ENCODE results near the gene SCN4A.

The SCN4A gene

DNA sequence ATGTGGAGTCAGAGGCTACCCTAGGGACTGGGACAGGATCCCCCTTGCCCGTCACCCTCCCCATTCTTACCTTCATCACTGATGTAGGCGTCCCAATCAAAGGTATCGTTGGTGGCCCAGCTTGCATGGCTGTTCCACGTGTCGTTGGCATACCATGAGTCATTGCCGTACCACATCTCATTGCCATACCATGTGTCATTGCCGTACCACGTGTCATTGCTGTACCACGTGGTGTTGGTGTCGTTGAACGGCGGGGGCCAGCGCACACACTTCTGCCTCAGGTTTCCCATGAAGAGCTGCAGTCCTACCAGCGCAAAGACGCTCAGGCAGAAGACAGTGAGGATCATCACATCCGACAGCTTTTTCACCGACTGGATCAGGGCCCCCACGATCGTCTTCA is 4.8 kb downstream of the SCN4A start:
- Histone ChIP-seq H3K9ac (ENCODE audit: insufficient read length, low read depth) (no peak overlapping the region), H3K4me1 (ENCODE audit: insufficient read depth, insufficient read length) (peaks cover 5% of the 10 kb centered on the region), H3K27me3 (ENCODE audit: insufficient read depth, insufficient read length) (no peaks in the 10 kb centered on the region), H3K4me3 (ENCODE audit: insufficient read length, low read depth) (no peak overlapping the region), H3K36me3 (ENCODE audit: insufficient read depth, insufficient read length, low read length) (no peaks in the 10 kb centered on the region), H3K9me3 (ENCODE audit: insufficient read depth, low read length) (no peaks in the 10 kb centered on the region)
- DNase-seq (ENCODE audit: low read depth, low spot score): no peak
- TF ChIP-seq YY1 (IDR thresholded peaks at IDR 0.05; ENCODE audit: insufficient read depth, insufficient read length) (no peak), SUZ12 (IDR thresholded peaks at IDR 0.05; ENCODE audit: extremely low read depth, insufficient read depth, insufficient read length) (no peak), ZNF274 (IDR thresholded peaks at IDR 0.05; ENCODE audit: low read depth, low read length) (no peak)

DNA sequence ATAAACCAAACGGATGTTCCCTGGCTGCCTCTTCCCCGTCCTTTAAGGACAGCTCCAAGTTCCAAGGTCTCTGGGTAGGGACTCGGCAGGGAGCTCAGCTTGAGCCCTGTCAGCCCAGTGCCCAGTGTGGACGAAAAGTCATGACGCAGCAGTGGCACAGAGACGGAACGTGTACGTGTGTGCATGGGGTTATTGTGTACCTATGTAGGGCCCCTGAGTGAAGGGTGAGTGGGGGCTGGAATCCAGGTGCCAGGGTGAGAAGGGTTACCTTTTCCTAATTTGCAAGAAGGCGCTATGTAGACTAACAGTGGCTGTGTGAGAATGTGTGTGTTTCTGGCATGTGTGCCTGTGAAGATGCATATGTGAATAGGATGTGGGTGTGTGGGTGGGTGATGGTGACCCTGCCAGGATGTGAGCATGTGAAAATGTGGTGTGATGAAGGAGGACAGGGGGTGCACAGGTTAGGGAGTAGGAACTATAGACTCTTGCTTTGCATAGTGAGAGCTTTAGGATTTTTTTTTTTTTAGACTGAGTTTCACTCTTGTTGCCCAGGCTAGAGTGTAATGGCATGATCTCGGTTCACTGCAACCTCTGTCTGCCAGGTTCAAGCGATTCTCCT is 6.0 kb downstream of the SCN4A start:
- Histone ChIP-seq H3K4me1 (ENCODE audit: insufficient read depth, insufficient read length) (peaks cover 14% of the 10 kb centered on the region), H3K9me3 (ENCODE audit: insufficient read depth, low read length) (no peaks in the 10 kb centered on the region), H3K4me3 (ENCODE audit: insufficient read length, low read depth) (no peak overlapping the region), H3K27me3 (ENCODE audit: insufficient read depth, insufficient read length) (no peaks in the 10 kb centered on the region), H3K36me3 (ENCODE audit: insufficient read depth, insufficient read length, low read length) (no peaks in the 10 kb centered on the region), H3K9ac (ENCODE audit: insufficient read length, low read depth) (no peak overlapping the region)
- no peak for TF ChIP-seq ZNF274 (IDR thresholded peaks at IDR 0.05; ENCODE audit: low read depth, low read length)
- no peak for TF ChIP-seq SUZ12 (IDR thresholded peaks at IDR 0.05; ENCODE audit: extremely low read depth, insufficient read depth, insufficient read length)
- no peak for TF ChIP-seq YY1 (IDR thresholded peaks at IDR 0.05; ENCODE audit: insufficient read depth, insufficient read length)
- no peak for DNase-seq (ENCODE audit: low read depth, low spot score)

DNA sequence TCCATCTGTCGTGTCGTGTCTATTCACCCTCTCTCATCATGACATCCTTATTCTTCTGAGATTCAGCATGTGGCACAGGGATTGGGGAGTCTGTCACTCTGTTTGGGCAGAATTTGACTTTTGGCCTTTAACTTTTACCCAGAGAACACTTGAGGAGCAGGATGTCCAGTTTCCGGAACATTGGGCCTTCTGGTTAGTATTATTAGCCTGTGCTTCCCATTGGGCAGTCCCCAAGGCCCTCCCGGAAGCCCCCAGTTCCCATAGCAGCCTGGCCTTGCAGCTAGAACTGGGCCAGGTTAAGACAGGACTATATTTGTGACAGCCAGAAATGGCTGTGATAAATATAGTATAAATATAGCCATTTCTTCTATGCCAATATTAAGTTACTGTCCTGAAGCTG is 9.6 kb downstream of the SCN4A start:
- no peak for TF ChIP-seq SUZ12 (IDR thresholded peaks at IDR 0.05; ENCODE audit: extremely low read depth, insufficient read depth, insufficient read length)
- no peak for TF ChIP-seq YY1 (IDR thresholded peaks at IDR 0.05; ENCODE audit: insufficient read depth, insufficient read length)
- no peak for TF ChIP-seq ZNF274 (IDR thresholded peaks at IDR 0.05; ENCODE audit: low read depth, low read length)
- peaks cover 23% of the 10 kb centered on the region for H3K4me1 ChIP-seq (ENCODE audit: insufficient read depth, insufficient read length)
- no peaks in the 10 kb centered on the region for H3K9me3 ChIP-seq (ENCODE audit: insufficient read depth, low read length)
- no peak overlapping the region for H3K4me3 ChIP-seq (ENCODE audit: insufficient read length, low read depth)
- H3K27me3 ChIP-seq (ENCODE audit: insufficient read depth, insufficient read length): peaks cover 6% of the 10 kb centered on the region
- H3K9ac ChIP-seq (ENCODE audit: insufficient read length, low read depth): no peak overlapping the region
- DNase-seq (ENCODE audit: low read depth, low spot score): no peak
- no peaks in the 10 kb centered on the region for H3K36me3 ChIP-seq (ENCODE audit: insufficient read depth, insufficient read length, low read length)

DNA sequence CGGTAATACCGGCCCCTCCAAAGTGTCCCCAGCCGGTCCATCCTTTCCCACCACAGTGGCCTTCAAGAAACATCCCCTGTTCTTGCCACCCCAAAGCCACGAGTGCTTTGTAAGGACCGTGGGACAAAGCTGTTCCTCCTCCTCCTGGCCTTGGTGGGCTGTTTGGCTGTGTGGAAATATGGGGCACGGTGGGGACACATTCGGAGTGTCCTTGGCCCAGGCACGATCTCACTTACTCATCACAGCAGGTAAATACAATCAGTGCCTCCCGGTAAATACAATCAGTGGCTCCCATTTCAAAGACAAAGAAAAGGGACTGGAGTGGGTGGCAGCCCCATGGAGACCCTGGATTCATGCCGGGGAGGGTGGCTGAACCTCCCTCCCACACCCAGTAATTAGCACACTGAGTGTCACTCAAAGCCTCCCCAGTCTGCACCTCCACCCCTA is 10.4 kb downstream of the SCN4A start:
- TF ChIP-seq YY1 (IDR thresholded peaks at IDR 0.05; ENCODE audit: insufficient read depth, insufficient read length) (no peak), SUZ12 (IDR thresholded peaks at IDR 0.05; ENCODE audit: extremely low read depth, insufficient read depth, insufficient read length) (no peak), ZNF274 (IDR thresholded peaks at IDR 0.05; ENCODE audit: low read depth, low read length) (no peak)
- H3K9ac ChIP-seq (ENCODE audit: insufficient read length, low read depth): peak overlapping the region; percentile 74
- H3K4me1 ChIP-seq (ENCODE audit: insufficient read depth, insufficient read length): peaks cover 23% of the 10 kb centered on the region
- DNase-seq (ENCODE audit: low read depth, low spot score): no peak
- no peaks in the 10 kb centered on the region for H3K36me3 ChIP-seq (ENCODE audit: insufficient read depth, insufficient read length, low read length)
- no peaks in the 10 kb centered on the region for H3K9me3 ChIP-seq (ENCODE audit: insufficient read depth, low read length)
- H3K27me3 ChIP-seq (ENCODE audit: insufficient read depth, insufficient read length): peaks cover 6% of the 10 kb centered on the region
- no peak overlapping the region for H3K4me3 ChIP-seq (ENCODE audit: insufficient read length, low read depth)

DNA sequence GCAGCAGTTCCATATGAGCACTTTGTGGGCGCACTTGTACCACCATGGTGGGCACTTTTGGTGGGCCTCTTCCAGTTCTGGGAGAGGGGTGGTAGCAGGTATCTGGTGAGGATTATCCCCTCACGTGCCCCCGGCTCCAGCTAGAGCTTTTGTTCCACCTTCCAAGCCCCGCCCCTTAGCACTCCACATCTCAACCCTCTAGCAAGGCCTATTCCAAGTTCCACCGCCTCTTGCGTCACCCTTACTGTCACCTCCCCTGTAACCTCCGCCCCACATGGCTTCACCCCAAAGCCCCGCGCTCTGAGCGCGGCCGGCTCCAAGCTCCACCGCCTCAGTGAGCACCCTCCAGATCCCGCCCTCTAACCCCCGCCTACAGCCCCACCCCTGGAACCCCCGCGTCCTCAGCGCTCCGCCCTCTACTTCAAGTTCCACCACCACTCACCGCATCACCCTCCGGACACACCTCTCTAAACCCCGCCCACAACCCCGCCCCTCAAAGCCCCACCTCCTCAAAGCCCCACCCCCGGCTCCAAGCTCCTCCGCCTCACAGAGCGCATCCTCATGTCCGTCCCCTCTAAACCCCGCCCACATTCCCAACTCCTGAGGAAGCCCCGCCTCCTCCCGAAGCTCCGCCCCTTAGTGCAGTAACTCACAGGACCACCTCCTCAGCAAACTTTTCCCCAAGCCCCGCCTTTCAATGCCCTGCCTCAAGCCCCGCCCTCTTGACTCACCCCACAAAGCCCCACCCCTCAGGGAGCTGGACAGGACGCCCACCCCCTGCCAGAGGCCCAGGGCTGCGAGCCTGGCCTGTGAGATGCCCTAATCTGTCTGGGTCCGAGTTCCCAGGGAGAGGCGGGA is 11.1 kb downstream of the SCN4A start:
- H3K36me3 ChIP-seq (ENCODE audit: insufficient read depth, insufficient read length, low read length): no peaks in the 10 kb centered on the region

DNA sequence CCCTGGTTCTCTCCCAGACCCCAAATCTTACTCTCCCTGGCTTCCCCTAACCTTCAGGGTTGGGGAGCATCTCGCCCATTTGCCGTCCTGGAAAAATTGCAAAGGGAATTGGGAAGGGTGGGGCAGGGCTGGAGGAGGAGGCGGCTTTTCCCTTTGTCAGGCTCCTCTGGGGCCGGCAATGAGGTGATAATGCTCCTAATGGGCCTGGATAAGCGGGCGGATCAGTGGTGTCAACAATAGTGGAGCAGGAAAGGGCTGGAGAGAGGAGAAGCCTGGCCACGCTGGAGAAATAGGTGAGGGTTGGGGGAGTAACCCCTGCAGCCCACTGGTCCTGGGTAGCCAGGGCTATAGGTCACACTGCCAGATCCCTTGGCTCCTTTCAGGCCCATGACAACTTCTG is 12.3 kb downstream of the SCN4A start:
- Histone ChIP-seq H3K36me3 (ENCODE audit: insufficient read depth, insufficient read length, low read length) (no peaks in the 10 kb centered on the region), H3K27me3 (ENCODE audit: insufficient read depth, insufficient read length) (peaks cover 6% of the 10 kb centered on the region), H3K4me1 (ENCODE audit: insufficient read depth, insufficient read length) (peaks cover 18% of the 10 kb centered on the region), H3K4me3 (ENCODE audit: insufficient read length, low read depth) (peak overlapping the region; percentile 13), H3K9me3 (ENCODE audit: insufficient read depth, low read length) (no peaks in the 10 kb centered on the region), H3K9ac (ENCODE audit: insufficient read length, low read depth) (peak overlapping the region; percentile 46)
- TF ChIP-seq SUZ12 (IDR thresholded peaks at IDR 0.05; ENCODE audit: extremely low read depth, insufficient read depth, insufficient read length) (no peak), ZNF274 (IDR thresholded peaks at IDR 0.05; ENCODE audit: low read depth, low read length) (no peak), YY1 (IDR thresholded peaks at IDR 0.05; ENCODE audit: insufficient read depth, insufficient read length) (no peak)
- no peak for DNase-seq (ENCODE audit: low read depth, low spot score)

More for the DNA sequence above, 11.1 kb downstream of the SCN4A start:
- Histone ChIP-seq H3K9ac (ENCODE audit: insufficient read length, low read depth) (peak overlapping the region; percentile 74), H3K4me1 (ENCODE audit: insufficient read depth, insufficient read length) (peaks cover 20% of the 10 kb centered on the region), H3K9me3 (ENCODE audit: insufficient read depth, low read length) (no peaks in the 10 kb centered on the region), H3K27me3 (ENCODE audit: insufficient read depth, insufficient read length) (peaks cover 6% of the 10 kb centered on the region), H3K4me3 (ENCODE audit: insufficient read length, low read depth) (peak overlapping the region; percentile 29)
- no peak for TF ChIP-seq YY1 (IDR thresholded peaks at IDR 0.05; ENCODE audit: insufficient read depth, insufficient read length)
- TF ChIP-seq ZNF274 (IDR thresholded peaks at IDR 0.05; ENCODE audit: low read depth, low read length): no peak
- no peak for TF ChIP-seq SUZ12 (IDR thresholded peaks at IDR 0.05; ENCODE audit: extremely low read depth, insufficient read depth, insufficient read length)
- DNase-seq (ENCODE audit: low read depth, low spot score): peak; percentile 91

DNA sequence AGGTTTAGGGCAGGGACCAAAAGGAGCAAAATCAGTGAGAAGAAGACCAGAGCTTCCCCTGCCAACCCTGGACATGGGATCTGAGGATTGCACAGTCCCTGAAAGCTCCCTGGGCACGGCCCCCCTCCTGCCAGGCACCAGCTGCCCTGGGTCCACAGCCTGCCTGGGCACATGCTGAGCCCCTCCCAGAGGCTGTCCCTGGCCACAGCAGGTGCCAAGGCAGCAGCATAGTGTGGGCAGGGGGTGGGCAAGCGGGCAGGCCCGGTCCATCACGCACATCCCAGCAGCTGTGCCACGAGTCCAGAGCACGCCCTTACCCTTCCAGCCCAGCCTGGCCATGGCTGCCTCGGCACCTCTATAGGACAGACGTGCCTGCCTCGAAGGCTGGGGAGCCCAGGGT is 12.7 kb downstream of the SCN4A start:
- Histone ChIP-seq H3K36me3 (ENCODE audit: insufficient read depth, insufficient read length, low read length) (no peaks in the 10 kb centered on the region), H3K9me3 (ENCODE audit: insufficient read depth, low read length) (no peaks in the 10 kb centered on the region), H3K4me3 (ENCODE audit: insufficient read length, low read depth) (peak overlapping the region; percentile 13), H3K27me3 (ENCODE audit: insufficient read depth, insufficient read length) (peaks cover 6% of the 10 kb centered on the region), H3K4me1 (ENCODE audit: insufficient read depth, insufficient read length) (peaks cover 18% of the 10 kb centered on the region), H3K9ac (ENCODE audit: insufficient read length, low read depth) (peak overlapping the region; percentile 46)
- TF ChIP-seq YY1 (IDR thresholded peaks at IDR 0.05; ENCODE audit: insufficient read depth, insufficient read length) (no peak), SUZ12 (IDR thresholded peaks at IDR 0.05; ENCODE audit: extremely low read depth, insufficient read depth, insufficient read length) (no peak), ZNF274 (IDR thresholded peaks at IDR 0.05; ENCODE audit: low read depth, low read length) (no peak)
- DNase-seq (ENCODE audit: low read depth, low spot score): no peak
